ENCODE data around the gene SSUH2.

DNA sequence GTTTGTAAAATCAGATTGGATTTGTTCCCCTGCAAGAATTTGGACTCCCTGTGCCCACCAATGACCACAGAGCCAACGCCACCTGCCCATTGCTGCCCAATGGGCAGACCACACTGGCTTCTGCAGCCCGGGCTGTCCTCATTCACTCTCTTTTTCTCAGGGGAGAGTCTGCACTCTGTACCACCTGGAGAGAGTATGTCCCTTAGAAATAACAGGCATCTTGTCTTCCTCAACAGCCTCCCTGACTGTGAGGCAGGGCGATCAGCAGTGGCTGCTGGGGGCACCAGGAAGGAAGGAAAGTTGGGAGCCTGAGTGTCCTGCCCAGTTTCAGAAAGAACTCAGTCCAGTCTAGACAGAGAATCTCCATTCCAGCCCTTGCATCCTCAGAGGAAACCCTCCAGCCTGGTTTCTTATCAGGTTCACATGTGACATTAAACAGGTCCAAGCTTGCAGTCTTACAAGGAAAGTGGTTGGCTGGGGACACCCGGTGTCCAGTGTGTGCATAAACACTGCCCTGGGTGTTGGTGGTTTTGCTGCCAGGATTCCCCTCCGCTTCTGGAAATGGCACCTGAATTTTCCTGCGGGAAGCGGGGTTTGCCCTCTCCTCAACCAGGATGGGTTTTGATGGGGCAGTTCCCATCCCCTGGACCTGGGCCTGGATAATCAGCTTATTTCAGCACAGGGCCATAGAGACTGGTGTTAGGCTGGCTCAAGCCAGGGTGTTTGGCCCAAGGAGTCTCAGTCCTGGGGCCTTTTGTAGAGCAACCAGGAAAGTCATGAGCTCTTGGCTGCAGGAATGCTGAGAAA is 37.2 kb downstream of the SSUH2 start:
- TF ChIP-seq POLR2A (IDR thresholded peaks at IDR 0.05): no peak
- TF ChIP-seq CTCF (IDR thresholded peaks at IDR 0.05): peak; percentile 66 to 86 (median 83)

Measured in testis (tissue), 2 donors.